WTC11 (cell line): Measurements from ENCODE around the gene ACSL1. TPM values are rescaled to one million over a fixed set of nuclear protein-coding genes. Genes with fewer than 3 reads are reported as not detected.

Experiments used
- ATAC-seq: fragments of 200-7000 bp; cut with Tn5 transposase; 2 replicates; pipeline ENCODE4 v1.10.0; 2021; ENCODE audit warnings: mild to moderate bottlenecking, moderate library complexity
- CTCF ChIA-PET: fragments of 300-600 bp; sonication (Branson Sonifier 250); formaldehyde crosslinking; loops from one replicate; lab custom pipeline; 2021; ENCODE audit warnings: antibody characterized with exemption; lab: Charles Lee
- POLR2A ChIA-PET: fragments of 350-600 bp; sonication (Branson Sonifier 250); formaldehyde crosslinking; loops from one replicate; lab custom pipeline; 2021; ENCODE audit warnings: antibody characterized with exemption; lab: Charles Lee
- DNase-seq: peaks from one replicate; pipeline ENCODE4 v3.0.0; 2021; ENCODE audit warnings: low spot score
- H3K27ac Mint-ChIP-seq: 2 replicates; pipeline ENCODE4 v1.8.0; 2021; ENCODE audit warnings: mixed read lengths
- H3K27me3 Mint-ChIP-seq: 2 replicates; pipeline ENCODE4 v1.8.0; 2021; ENCODE audit warnings: low read depth, mild to moderate bottlenecking, moderate library complexity, mixed read lengths
- H3K36me3 Mint-ChIP-seq: 2 replicates; pipeline ENCODE4 v1.8.0; 2021; ENCODE audit warnings: mixed read lengths
- H3K4me1 Mint-ChIP-seq: 2 replicates; pipeline ENCODE4 v1.8.0; 2022; ENCODE audit warnings: mixed read lengths
- H3K4me3 Mint-ChIP-seq: 2 replicates; pipeline ENCODE4 v1.8.0; 2021; ENCODE audit warnings: mild to moderate bottlenecking, moderate library complexity, mixed read lengths
- H3K9me3 Mint-ChIP-seq: 2 replicates; pipeline ENCODE4 v1.8.0; 2021; ENCODE audit warnings: mixed read lengths
- CREM ChIP-seq: sonication (generic); formaldehyde crosslinking; IDR thresholded peaks from 2 replicates; pipeline ENCODE4 v1.8.1; 2022; ENCODE audit warnings: mild to moderate bottlenecking, missing genetic modification reagents, moderate library complexity
- CTCF ChIP-seq: fragments of 200-600 bp; IDR thresholded peaks from 2 replicates; pipeline ENCODE4 v1.8.0; 2022; ENCODE audit warnings: antibody characterized with exemption
- E2F1 ChIP-seq: sonication (generic); formaldehyde crosslinking; IDR thresholded peaks from 2 replicates; pipeline ENCODE4 v1.8.0; 2022; ENCODE audit warnings: mild to moderate bottlenecking, missing genetic modification reagents
- ERG ChIP-seq: fragments of 250-450 bp; sonication (Bioruptor Pico); IDR thresholded peaks from 2 replicates; pipeline ENCODE4 v1.8.0; 2021; ENCODE audit warnings: mild to moderate bottlenecking
- ESRRA ChIP-seq: sonication (generic); formaldehyde crosslinking; IDR thresholded peaks from 2 replicates; pipeline ENCODE4 v1.8.1; 2022; ENCODE audit warnings: mild to moderate bottlenecking, missing genetic modification reagents, borderline replicate concordance
- FOXP4 ChIP-seq: sonication (generic); formaldehyde crosslinking; IDR thresholded peaks from 2 replicates; pipeline ENCODE4 v1.8.0; 2022; ENCODE audit warnings: mild to moderate bottlenecking, missing genetic modification reagents
- GRHL2 ChIP-seq: fragments of 250-450 bp; sonication (Bioruptor Pico); IDR thresholded peaks from 2 replicates; pipeline ENCODE4 v1.8.0; 2022; ENCODE audit warnings: mild to moderate bottlenecking, moderate library complexity; ENCODE audit not compliant: insufficient replicate concordance, severe bottlenecking
- HMGXB4 ChIP-seq: sonication (generic); formaldehyde crosslinking; IDR thresholded peaks from 2 replicates; pipeline ENCODE4 v1.8.1; 2023; ENCODE audit warnings: mild to moderate bottlenecking, moderate library complexity, missing genetic modification reagents
- MLX ChIP-seq: sonication (generic); formaldehyde crosslinking; IDR thresholded peaks from 2 replicates; pipeline ENCODE4 v1.8.1; 2023; ENCODE audit warnings: mild to moderate bottlenecking, missing genetic modification reagents, moderate library complexity
- OVOL2 ChIP-seq: fragments of 250-450 bp; sonication (Bioruptor Pico); IDR thresholded peaks from 2 replicates; pipeline ENCODE4 v1.9.0; 2021; ENCODE audit warnings: mild to moderate bottlenecking, borderline replicate concordance
- RELA ChIP-seq: sonication (generic); formaldehyde crosslinking; IDR thresholded peaks from 2 replicates; pipeline ENCODE4 v1.8.1; 2022; ENCODE audit warnings: missing genetic modification reagents, mild to moderate bottlenecking, borderline replicate concordance
- SMAD3 ChIP-seq: sonication (generic); formaldehyde crosslinking; IDR thresholded peaks from 2 replicates; pipeline ENCODE4 v1.8.0; 2022; ENCODE audit warnings: missing genetic modification reagents, mild to moderate bottlenecking, borderline replicate concordance
- SMAD4 ChIP-seq: sonication (generic); formaldehyde crosslinking; IDR thresholded peaks from 2 replicates; pipeline ENCODE4 v1.8.0; 2022; ENCODE audit warnings: mild to moderate bottlenecking, missing genetic modification reagents
- STAT6 ChIP-seq: sonication (generic); formaldehyde crosslinking; conservative IDR thresholded peaks from 2 replicates; pipeline ENCODE4 v1.8.1; 2023; ENCODE audit warnings: mild to moderate bottlenecking, low read depth, missing genetic modification reagents, moderate library complexity
- USF2 ChIP-seq: sonication (generic); formaldehyde crosslinking; IDR thresholded peaks from 2 replicates; pipeline ENCODE4 v1.8.1; 2023; ENCODE audit warnings: mild to moderate bottlenecking, missing genetic modification reagents, moderate library complexity
- ZNF121 ChIP-seq: sonication (generic); formaldehyde crosslinking; IDR thresholded peaks from 2 replicates; pipeline ENCODE4 v1.8.0; 2023; ENCODE audit warnings: missing genetic modification reagents
- ZNF138 ChIP-seq: sonication (generic); formaldehyde crosslinking; conservative IDR thresholded peaks from 2 replicates; pipeline ENCODE4 v1.8.1; 2022; ENCODE audit warnings: mild to moderate bottlenecking, moderate library complexity, missing genetic modification reagents
- ZNF219 ChIP-seq: sonication (generic); formaldehyde crosslinking; IDR thresholded peaks from 2 replicates; pipeline ENCODE4 v1.8.0; 2023; ENCODE audit warnings: missing genetic modification reagents, mild to moderate bottlenecking, borderline replicate concordance
- ZNF425 ChIP-seq: fragments of 250-450 bp; sonication (Bioruptor Pico); conservative IDR thresholded peaks from 2 replicates; pipeline ENCODE4 v1.9.0; 2021; ENCODE audit warnings: mild to moderate bottlenecking
- total RNA-seq: library from RNA; stranded (reverse); gene quantifications from 3 replicates; pipeline ENCODE4 v1.2.3, GENCODE V29; 2021

The ACSL1 gene
- total RNA-seq, 1 experiment from 2014 or later: 6.6 TPM

GRCh38 chr4:184863916-184864315, 38.1 kb upstream of the ACSL1 start:
- ATAC-seq (no peak), DNase-seq (no peak)
- ChIA-PET CTCF (no interaction called here), POLR2A (no interaction called here)
- H3K4me1 Mint-ChIP-seq: peaks cover 6% of the 10 kb centered on the region
- no peaks in the 10 kb centered on the region for H3K27me3 Mint-ChIP-seq
- no peak overlapping the region for H3K4me3 Mint-ChIP-seq
- TF ChIP-seq GRHL2 (no peak), SMAD3 (no peak), FOXP4 (CRISPR knock-in tag) (no peak), E2F1 (no peak), SMAD4 (CRISPR knock-in tag) (no peak), STAT6 (CRISPR knock-in tag) (no peak), ESRRA (CRISPR knock-in tag) (no peak)
- H3K9me3 Mint-ChIP-seq: no peaks in the 10 kb centered on the region
- H3K36me3 Mint-ChIP-seq: no peaks in the 10 kb centered on the region
- no peak overlapping the region for H3K27ac Mint-ChIP-seq

GRCh38 chr4:184861047-184861446, 35.3 kb upstream of the ACSL1 start:
- DNase-seq (no peak), ATAC-seq (no peak)
- Mint-ChIP-seq H3K9me3 (no peaks in the 10 kb centered on the region), H3K36me3 (no peaks in the 10 kb centered on the region), H3K4me3 (no peak overlapping the region), H3K27ac (no peak overlapping the region), H3K27me3 (no peaks in the 10 kb centered on the region), H3K4me1 (peaks cover 6% of the 10 kb centered on the region)
- CTCF ChIA-PET: no interaction called here
- POLR2A ChIA-PET: no interaction called here
- TF ChIP-seq OVOL2 (CRISPR knock-in tag) (no peak), ZNF219 (no peak), RELA (no peak), CTCF (no peak), CREM (no peak), ZNF138 (CRISPR knock-in tag) (no peak), HMGXB4 (CRISPR knock-in tag) (no peak), SMAD3 (no peak), ESRRA (CRISPR knock-in tag) (no peak), ZNF425 (CRISPR knock-in tag) (no peak), ZNF121 (CRISPR knock-in tag) (no peak), MLX (CRISPR knock-in tag) (no peak), ERG (CRISPR knock-in tag) (no peak), USF2 (CRISPR knock-in tag) (no peak)
